GM23338 (cell line): ENCODE data around the gene CAP1. TPM values are rescaled to one million over a fixed set of nuclear protein-coding genes. Genes with fewer than 3 reads are reported as not detected.

Source experiments
- ATAC-seq: fragments of 200-7000 bp; cut with Tn5 transposase; 3 replicates; pipeline ENCODE4 v1.9.1; 2020
- DNase-seq: peaks from one replicate; pipeline ENCODE4 v3.0.0-alpha.2; 2015; ENCODE audit warnings: low spot score
- H2AFZ ChIP-seq: fragments of 200-600 bp; sonication (generic); 2 replicates; pipeline ENCODE4 v1.8.0; 2016; ENCODE audit warnings: antibody characterized with exemption, mild to moderate bottlenecking, moderate library complexity
- H3F3A ChIP-seq: fragments of 200-600 bp; sonication (generic); replicated peaks from 2 replicates; pipeline ENCODE4 v1.8.0; 2017; ENCODE audit warnings: antibody characterized with exemption, mixed run types, low read depth
- H3K27ac ChIP-seq: fragments of 200-600 bp; sonication (generic); 2 replicates; pipeline ENCODE4 v1.6.1; 2016; ENCODE audit warnings: low read depth
- H3K27me3 ChIP-seq: fragments of 200-600 bp; sonication (generic); 2 replicates; pipeline ENCODE4 v1.8.0; 2016; ENCODE audit warnings: mild to moderate bottlenecking, mixed run types, moderate library complexity; ENCODE audit not compliant: insufficient read depth
- H3K36me3 ChIP-seq: fragments of 200-600 bp; sonication (generic); 2 replicates; pipeline ENCODE4 v1.8.0; 2016; ENCODE audit warnings: mild to moderate bottlenecking; ENCODE audit not compliant: insufficient read depth
- H3K4me1 ChIP-seq: fragments of 200-600 bp; sonication (generic); 2 replicates; pipeline ENCODE4 v1.8.0; 2016; ENCODE audit warnings: mild to moderate bottlenecking, moderate library complexity; ENCODE audit not compliant: insufficient read depth
- H3K4me2 ChIP-seq: fragments of 200-600 bp; sonication (generic); 2 replicates; pipeline ENCODE4 v1.7.1; 2017; ENCODE audit warnings: mixed run types
- H3K4me3 ChIP-seq: fragments of 200-600 bp; sonication (generic); 2 replicates; pipeline ENCODE4 v1.6.1; 2016; ENCODE audit warnings: mixed run types
- H3K79me2 ChIP-seq: fragments of 200-600 bp; sonication (generic); replicated peaks from 2 replicates; pipeline ENCODE4 v1.8.0; 2017; ENCODE audit warnings: mild to moderate bottlenecking; ENCODE audit not compliant: insufficient read depth
- H3K9me2 ChIP-seq: fragments of 200-600 bp; sonication (generic); 2 replicates; pipeline ENCODE4 v1.8.0; 2017; ENCODE audit not compliant: insufficient read depth
- H4K20me1 ChIP-seq: fragments of 200-600 bp; sonication (generic); replicated peaks from 2 replicates; pipeline ENCODE4 v1.8.0; 2017; ENCODE audit warnings: mild to moderate bottlenecking; ENCODE audit not compliant: insufficient read depth
- H3K27ac Mint-ChIP-seq: 2 replicates; pipeline ENCODE4 v1.8.0; 2020; ENCODE audit warnings: inconsistent platforms, mild to moderate bottlenecking, moderate library complexity, mixed read lengths
- H3K27me3 Mint-ChIP-seq: 3 replicates; pipeline ENCODE4 v1.8.0; 2022; ENCODE audit warnings: low read depth, mild to moderate bottlenecking, moderate library complexity, mixed read lengths, inconsistent platforms; ENCODE audit not compliant: insufficient read depth, poor library complexity
- H3K36me3 Mint-ChIP-seq: 3 replicates; pipeline ENCODE4 v1.8.0; 2021; ENCODE audit warnings: low read depth, mild to moderate bottlenecking, inconsistent platforms, moderate library complexity, mixed read lengths
- H3K4me1 Mint-ChIP-seq: 3 replicates; pipeline ENCODE4 v1.8.0; 2020; ENCODE audit warnings: mild to moderate bottlenecking, inconsistent platforms, mixed read lengths
- H3K4me3 Mint-ChIP-seq: 3 replicates; pipeline ENCODE4 v1.8.0; 2021; ENCODE audit warnings: moderate library complexity, mild to moderate bottlenecking, inconsistent platforms, mixed read lengths
- H3K9me3 Mint-ChIP-seq: 3 replicates; pipeline ENCODE4 v1.8.0; 2020; ENCODE audit warnings: moderate library complexity, mild to moderate bottlenecking, inconsistent platforms, mixed read lengths
- CREB1 ChIP-seq: fragments of 250-450 bp; sonication (Bioruptor Pico); IDR thresholded peaks from 2 replicates; pipeline ENCODE4 v1.5.0; 2020; ENCODE audit warnings: low read depth, mild to moderate bottlenecking, moderate library complexity
- CTCF ChIP-seq, 2 experiments: fragments of 200-600 bp in 1 of 2; sonication (generic) in 1 of 2; conservative IDR thresholded peaks; 2 replicates each; pipeline versions ENCODE4 v1.5.1 to v1.6.1; 2016 to 2017; ENCODE audit warnings: antibody characterized with exemption in 2 of 2, low read depth in 2 of 2, mild to moderate bottlenecking in 2 of 2, moderate library complexity in 1 of 2
- ETS1 ChIP-seq: IDR thresholded peaks from 2 replicates; pipeline ENCODE4 v1.6.1; 2016; ENCODE audit warnings: antibody characterized with exemption
- EZH2 ChIP-seq: fragments of 200-600 bp; sonication (generic); IDR thresholded peaks from one replicate; pipeline ENCODE4 v1.8.0; 2017; ENCODE audit warnings: antibody characterized with exemption, mild to moderate bottlenecking, low read depth; ENCODE audit not compliant: unreplicated experiment
- EZH2phosphoT487 ChIP-seq: fragments of 200-600 bp; sonication (generic); IDR thresholded peaks from one replicate; pipeline ENCODE4 v1.8.1; 2018; ENCODE audit warnings: antibody characterized with exemption; ENCODE audit not compliant: unreplicated experiment
- JUNB ChIP-seq: IDR thresholded peaks from one replicate; pipeline ENCODE4 v1.6.1; 2016; ENCODE audit warnings: antibody characterized with exemption; ENCODE audit not compliant: unreplicated experiment
- NANOG ChIP-seq: IDR thresholded peaks from 2 replicates; pipeline ENCODE4 v1.6.1; 2016; ENCODE audit warnings: antibody characterized with exemption, borderline replicate concordance
- POLR2AphosphoS5 ChIP-seq: IDR thresholded peaks from 2 replicates; pipeline ENCODE4 v1.6.1; 2016; ENCODE audit warnings: antibody characterized with exemption, low read depth
- REST ChIP-seq: IDR thresholded peaks from one replicate; pipeline ENCODE4 v1.6.1; 2018; ENCODE audit warnings: antibody characterized with exemption; ENCODE audit not compliant: unreplicated experiment
- STAT1 ChIP-seq: IDR thresholded peaks from one replicate; pipeline ENCODE4 v1.6.1; 2016; ENCODE audit warnings: antibody characterized with exemption; ENCODE audit not compliant: unreplicated experiment
- ZNF114 ChIP-seq: fragments of 250-450 bp; sonication (Bioruptor Pico); IDR thresholded peaks from 2 replicates; pipeline ENCODE4 v1.5.0; 2020; ENCODE audit warnings: mild to moderate bottlenecking, moderate library complexity
- ZNF331 ChIP-seq: fragments of 250-450 bp; sonication (Bioruptor Pico); IDR thresholded peaks from 2 replicates; pipeline ENCODE4 v1.5.0; 2020; ENCODE audit warnings: low read depth, mild to moderate bottlenecking, moderate library complexity
- ZNF462 ChIP-seq: fragments of 250-450 bp; sonication (Bioruptor Pico); IDR thresholded peaks from 2 replicates; pipeline ENCODE4 v1.5.0; 2020; ENCODE audit warnings: mild to moderate bottlenecking, moderate library complexity
- polyA plus RNA-seq: library from polyadenylated mRNA; unstranded; fragments of >200 nt; fragmentation: Nextera tagmentation; extraction: Ambion mirVana; gene quantifications from 2 replicates; pipeline ENCODE4 v1.2.1, GENCODE V29; 2016
- total RNA-seq: library from RNA; depleted of rRNA; stranded (reverse); fragments of >200 nt; shearing (Covaris generic); gene quantifications from 2 replicates; pipeline ENCODE4 v1.2.3, GENCODE V29; 2014

The CAP1 gene
- total and polyA plus RNA-seq, 2 experiments from 2014 or later: 133 to 254 TPM

- TF ChIP-seq ZNF462 (CRISPR knock-in tag) (no peak), STAT1 (no peak), NANOG (no peak)
Measured at GRCh38 chr1:40034869-40035268, 5.7 kb upstream of the CAP1 start (continued).

GRCh38 chr1:40036574-40036973, 4.0 kb upstream of the CAP1 start:
- Mint-ChIP-seq H3K36me3 (peaks cover 2% of the 10 kb centered on the region; the same call in 2 of the 3 replicates), H3K9me3 (no peaks in the 10 kb centered on the region), H3K4me3 (no peak overlapping the region), H3K4me1 (peaks cover 12% of the 10 kb centered on the region), H3K27me3 (peaks cover 11% of the 10 kb centered on the region), H3K27ac (no peak overlapping the region)
- Histone ChIP-seq H3K9me2 (no peaks in the 10 kb centered on the region), H3K4me3 (no peak overlapping the region), H3K4me2 (no peak overlapping the region), H4K20me1 (peaks cover 5% of the 10 kb centered on the region), H3F3A (peaks cover 3% of the 10 kb centered on the region; the same call in 1 of the 2 replicates), H3K27ac (no peak overlapping the region), H3K27me3 (no peaks in the 10 kb centered on the region), H2AFZ (no peak overlapping the region), H3K36me3 (no peaks in the 10 kb centered on the region), H3K4me1 (peaks cover 10% of the 10 kb centered on the region), H3K79me2 (peaks cover 9% of the 10 kb centered on the region)
- DNase-seq (no peak), ATAC-seq (no peak)
- TF ChIP-seq ZNF331 (no peak), CTCF (conservative IDR thresholded peaks at IDR 0.05; ENCODE audit: low read depth in 2 of 2) (no peak), CREB1 (CRISPR knock-in tag) (no peak), JUNB (no peak), EZH2 (no peak), ETS1 (no peak), POLR2AphosphoS5 (no peak), ZNF114 (CRISPR knock-in tag) (no peak), STAT1 (no peak), REST (no peak), EZH2phosphoT487 (no peak), NANOG (no peak)
